ENCODE measurements around the gene UCHL5. TPM values are rescaled to one million over a fixed set of nuclear protein-coding genes. Genes with fewer than 3 reads are reported as not detected.

UCHL5 gene
- polyA plus RNA-seq, 1 donor from 2014 or later = 28.8 TPM

- no peaks in the 10 kb centered on the region for H3F3A ChIP-seq (ENCODE audit: insufficient read depth, low read length, poor library complexity, severe bottlenecking)
- no peak overlapping the region for H2AFZ ChIP-seq (ENCODE audit: low read depth, low read length)
- no peaks in the 10 kb centered on the region for H4K20me1 ChIP-seq (ENCODE audit: insufficient read depth)
- H3K36me3 ChIP-seq (ENCODE audit: insufficient read depth, low read length) = no peaks in the 10 kb centered on the region
- no peak overlapping the region for H3K4me2 ChIP-seq (ENCODE audit: low read length)
- no peaks in the 10 kb centered on the region for H3K9me2 ChIP-seq (ENCODE audit: insufficient read depth, low read length)
- H3K27me3 ChIP-seq (ENCODE audit: insufficient read depth, low read depth, low read length) = no peaks in the 10 kb centered on the region
- TF ChIP-seq SMC3 (conservative IDR thresholded peaks at IDR 0.05; ENCODE audit: poor library complexity) (peak; percentile 12), TAF1 (IDR thresholded peaks at IDR 0.05; ENCODE audit: low read depth) (no peak), POLR2AphosphoS5 (IDR thresholded peaks at IDR 0.05) (peak; percentile 65), RAD21 (conservative IDR thresholded peaks at IDR 0.05) (peak; percentile 22), REST (IDR thresholded peaks at IDR 0.05; ENCODE audit: borderline replicate concordance) (no peak), CTCF (IDR thresholded peaks at IDR 0.05; ENCODE audit: poor library complexity, severe bottlenecking) (no peak), EP300 (conservative IDR thresholded peaks at IDR 0.05; ENCODE audit: poor library complexity, severe bottlenecking) (peak; percentile 95), EZH2 (IDR thresholded peaks at IDR 0.05; ENCODE audit: borderline replicate concordance, insufficient read depth, low read length, poor library complexity, severe bottlenecking) (no peak)
- H3K4me3 ChIP-seq (ENCODE audit: low read length) = peak overlapping the region; percentile 42
- H3K9me3 ChIP-seq (ENCODE audit: low read length) = no peaks in the 10 kb centered on the region
- H3K79me2 ChIP-seq (replicated peaks; ENCODE audit: insufficient read depth, low read length) = no peaks in the 10 kb centered on the region
- peak overlapping the region; percentile 77 for H3K27ac ChIP-seq (ENCODE audit: low read length)
- H3K9ac ChIP-seq (ENCODE audit: low read length) = peak overlapping the region; percentile 33
These were observed 82.0 kb downstream of the UCHL5 start for GRCh38 chr1:192977089-192977706.

GRCh38 chr1:192976576-192976975, 82.6 kb downstream of the UCHL5 start:
- Histone ChIP-seq H3K4me3 (ENCODE audit: low read length) (no peak overlapping the region), H3K27ac (ENCODE audit: low read length) (peak overlapping the region; percentile 77), H3K9me2 (ENCODE audit: insufficient read depth, low read length) (no peaks in the 10 kb centered on the region), H4K20me1 (ENCODE audit: insufficient read depth) (no peaks in the 10 kb centered on the region), H3K9ac (ENCODE audit: low read length) (peak overlapping the region; percentile 33), H3K4me2 (ENCODE audit: low read length) (no peak overlapping the region), H3K27me3 (ENCODE audit: insufficient read depth, low read depth, low read length) (no peaks in the 10 kb centered on the region), H3K36me3 (ENCODE audit: insufficient read depth, low read length) (no peaks in the 10 kb centered on the region), H3K79me2 (replicated peaks; ENCODE audit: insufficient read depth, low read length) (no peaks in the 10 kb centered on the region), H3F3A (ENCODE audit: insufficient read depth, low read length, poor library complexity, severe bottlenecking) (no peaks in the 10 kb centered on the region), H2AFZ (ENCODE audit: low read depth, low read length) (no peak overlapping the region), H3K9me3 (ENCODE audit: low read length) (no peaks in the 10 kb centered on the region)
- TF ChIP-seq CTCF (IDR thresholded peaks at IDR 0.05; ENCODE audit: poor library complexity, severe bottlenecking) = no peak
